ENCODE measurements around the gene SNRPB2. TPM values are rescaled to one million over a fixed set of nuclear protein-coding genes. Genes with fewer than 3 reads are reported as not detected.

SNRPB2 gene
- total RNA-seq, 1 donor = 57.5 TPM

DNA sequence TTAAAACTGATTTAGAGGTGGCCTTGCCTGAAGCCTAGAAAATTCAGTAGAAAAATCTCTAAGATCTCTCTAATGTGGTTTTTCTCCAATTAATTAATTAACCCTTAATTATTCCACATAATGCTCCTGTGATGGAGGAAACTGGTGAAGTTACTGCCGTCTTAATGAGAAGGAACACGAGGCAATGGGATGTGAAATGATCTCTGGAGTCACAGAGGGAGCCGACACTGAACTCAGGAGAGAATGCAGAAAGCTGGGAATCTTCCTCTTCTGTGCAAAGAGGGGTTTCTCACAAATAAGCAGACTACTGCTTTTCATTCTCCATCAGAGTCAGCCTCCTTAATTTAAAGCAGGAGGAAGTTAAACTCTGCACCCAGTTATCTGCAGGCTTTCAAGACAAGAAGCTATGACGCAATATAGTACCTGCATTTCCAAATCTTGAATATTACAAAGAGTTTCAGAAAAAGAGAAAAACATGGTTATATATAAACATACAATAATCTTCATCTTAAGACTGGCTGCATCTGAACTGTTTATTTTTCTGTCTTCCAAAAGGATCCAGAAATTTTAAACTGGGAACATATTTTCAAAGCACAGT lies 18.1 kb upstream of the SNRPB2 start:
- Histone ChIP-seq H3K4me1 (ENCODE audit: insufficient read depth, low read length) (peaks cover 30% of the 10 kb centered on the region), H3K9me3 (ENCODE audit: low read depth, low read length) (no peaks in the 10 kb centered on the region), H3K4me3 (ENCODE audit: low read length) (no peak overlapping the region), H3K27me3 (ENCODE audit: insufficient read depth, low read length) (no peaks in the 10 kb centered on the region)

DNA sequence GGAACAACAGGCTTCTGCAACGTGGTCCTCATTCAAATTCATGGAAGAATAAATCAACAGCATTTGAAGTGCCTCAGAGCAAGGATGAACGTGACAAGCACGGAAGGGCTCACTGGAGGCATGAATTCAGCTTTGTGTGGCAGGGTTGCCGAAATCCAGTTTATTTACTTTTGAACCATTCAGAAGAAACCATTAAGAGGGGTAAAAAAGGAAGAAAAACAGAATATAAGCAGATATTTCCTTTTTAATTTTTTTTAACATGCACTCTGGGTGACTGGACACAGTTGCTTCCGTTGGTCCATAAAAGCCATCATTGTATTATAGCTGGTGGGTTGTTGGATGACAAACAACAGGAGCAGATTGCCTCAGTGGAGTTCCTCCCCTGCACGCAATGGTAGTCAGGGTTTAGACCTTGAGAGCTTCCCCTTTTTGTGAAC lies 17.3 kb upstream of the SNRPB2 start:
- Histone ChIP-seq H3K4me1 (ENCODE audit: insufficient read depth, low read length) (peaks cover 30% of the 10 kb centered on the region), H3K9me3 (ENCODE audit: low read depth, low read length) (no peaks in the 10 kb centered on the region), H3K27me3 (ENCODE audit: insufficient read depth, low read length) (peaks cover 3% of the 10 kb centered on the region), H3K4me3 (ENCODE audit: low read length) (no peak overlapping the region)

DNA sequence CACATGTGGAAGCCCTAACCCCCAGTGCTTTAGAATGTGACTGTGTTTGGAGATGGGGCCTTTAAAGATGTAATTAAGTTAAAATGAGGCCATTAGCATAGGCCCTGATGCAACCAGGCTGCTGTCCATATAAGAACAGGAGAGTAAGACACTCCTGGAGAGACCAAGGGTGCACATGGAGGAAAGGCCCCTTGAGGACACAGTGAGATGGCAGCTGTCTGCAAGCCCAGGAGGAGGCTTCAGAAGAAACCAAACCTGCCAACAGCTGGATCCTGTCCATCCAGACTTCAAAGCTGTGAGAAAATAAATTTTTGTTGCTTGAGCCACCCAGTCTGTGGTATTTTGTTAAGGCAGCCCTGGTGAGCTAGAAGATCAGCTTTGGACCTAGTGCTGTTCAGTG lies 16.8 kb upstream of the SNRPB2 start:
- H3K4me1 ChIP-seq (ENCODE audit: insufficient read depth, low read length) = peaks cover 26% of the 10 kb centered on the region
- H3K27me3 ChIP-seq (ENCODE audit: insufficient read depth, low read length) = peaks cover 6% of the 10 kb centered on the region
- no peaks in the 10 kb centered on the region for H3K9me3 ChIP-seq (ENCODE audit: low read depth, low read length)
- no peak overlapping the region for H3K4me3 ChIP-seq (ENCODE audit: low read length)

DNA sequence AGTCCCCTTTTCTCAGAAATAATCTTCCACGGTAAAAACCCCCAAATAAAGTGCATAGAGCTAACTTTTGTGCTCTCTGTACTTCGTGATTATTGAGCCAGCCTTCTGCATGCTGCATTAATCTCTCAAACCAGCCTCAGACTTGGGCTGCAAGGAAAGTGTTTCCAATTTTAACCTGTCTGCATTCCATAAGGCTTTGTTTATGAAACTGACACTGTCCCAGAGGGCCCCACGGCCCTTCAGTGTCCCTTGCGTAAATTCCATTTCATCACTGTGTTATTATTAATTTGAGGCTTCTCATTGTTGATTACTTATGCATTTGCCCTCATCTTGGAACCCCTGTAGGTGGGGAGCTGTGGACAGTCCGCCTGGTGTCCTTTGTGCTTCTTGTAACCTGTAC lies 15.6 kb upstream of the SNRPB2 start:
- H3K4me3 ChIP-seq (ENCODE audit: low read length) = no peak overlapping the region
- no peaks in the 10 kb centered on the region for H3K9me3 ChIP-seq (ENCODE audit: low read depth, low read length)
- peaks cover 16% of the 10 kb centered on the region for H3K4me1 ChIP-seq (ENCODE audit: insufficient read depth, low read length)
- H3K27me3 ChIP-seq (ENCODE audit: insufficient read depth, low read length) = peaks cover 6% of the 10 kb centered on the region

DNA sequence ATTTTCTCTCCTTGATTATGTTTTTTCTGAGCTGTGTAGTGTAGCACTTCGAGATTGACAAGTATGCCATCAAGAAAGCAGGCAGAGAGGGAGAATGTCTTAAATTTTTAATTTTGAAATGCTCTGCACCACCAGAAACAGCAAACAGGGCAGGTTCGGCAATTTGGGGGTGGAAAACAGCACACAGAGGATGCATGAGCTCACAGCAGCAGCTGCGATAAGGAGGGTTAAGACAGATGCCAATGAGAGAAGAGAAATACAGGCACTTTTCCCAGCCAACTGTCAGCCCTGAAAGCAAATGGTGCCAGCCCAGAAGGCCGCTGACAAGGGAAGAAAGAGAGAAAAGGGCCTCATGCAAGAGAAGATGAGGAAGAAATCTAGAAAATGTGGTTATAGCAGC lies 15.1 kb upstream of the SNRPB2 start:
- Histone ChIP-seq H3K4me3 (ENCODE audit: low read length) (no peak overlapping the region), H3K4me1 (ENCODE audit: insufficient read depth, low read length) (peaks cover 11% of the 10 kb centered on the region), H3K27me3 (ENCODE audit: insufficient read depth, low read length) (peaks cover 6% of the 10 kb centered on the region), H3K9me3 (ENCODE audit: low read depth, low read length) (no peaks in the 10 kb centered on the region)

DNA sequence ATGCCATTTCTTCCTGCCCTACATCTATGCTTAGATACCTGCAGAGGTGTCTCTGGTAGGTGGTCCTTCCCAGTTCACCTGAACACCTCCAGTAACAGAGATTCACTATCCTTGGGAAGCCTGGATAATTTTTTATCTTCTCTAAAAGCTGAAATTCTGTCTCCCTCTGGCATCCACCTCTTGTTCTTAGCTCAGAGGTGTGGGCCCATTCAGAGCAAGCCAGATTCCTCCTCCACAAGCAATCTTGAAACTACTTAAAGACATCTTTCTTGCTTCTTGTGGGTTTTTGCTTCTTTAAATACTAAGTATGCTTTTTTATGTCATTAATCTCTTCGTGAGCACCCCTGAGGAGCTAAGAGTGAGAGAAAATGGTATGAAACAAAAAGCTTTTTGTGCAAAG lies 10.4 kb upstream of the SNRPB2 start:
- H3K4me1 ChIP-seq (ENCODE audit: insufficient read depth, low read length) = no peaks in the 10 kb centered on the region
- no peaks in the 10 kb centered on the region for H3K9me3 ChIP-seq (ENCODE audit: low read depth, low read length)
- no peak overlapping the region for H3K4me3 ChIP-seq (ENCODE audit: low read length)
- peaks cover 26% of the 10 kb centered on the region for H3K27me3 ChIP-seq (ENCODE audit: insufficient read depth, low read length)

DNA sequence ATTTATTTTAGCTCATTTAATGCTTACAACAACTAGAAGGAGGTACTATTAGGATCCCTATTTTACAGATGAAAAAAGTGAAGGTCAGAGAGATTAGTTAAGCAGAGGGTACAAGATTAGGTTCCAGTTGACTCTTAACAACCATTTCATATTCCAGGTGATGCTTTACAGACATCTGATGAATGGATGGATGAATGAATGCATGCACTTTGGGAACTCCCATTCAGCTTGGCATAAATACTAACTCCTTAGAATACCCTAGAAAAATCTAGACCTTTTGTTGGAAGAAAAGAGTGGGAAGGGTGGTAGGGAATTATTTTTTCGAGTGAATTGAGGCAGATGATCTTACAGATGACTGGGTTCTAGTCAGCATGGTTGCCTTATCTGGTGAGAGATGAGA lies 746 bp upstream of the SNRPB2 start:
- peaks cover 40% of the 10 kb centered on the region for H3K27me3 ChIP-seq (ENCODE audit: insufficient read depth, low read length)
- H3K4me1 ChIP-seq (ENCODE audit: insufficient read depth, low read length) = peaks cover 26% of the 10 kb centered on the region
- no peak overlapping the region for H3K4me3 ChIP-seq (ENCODE audit: low read length)
- H3K9me3 ChIP-seq (ENCODE audit: low read depth, low read length) = no peaks in the 10 kb centered on the region

DNA sequence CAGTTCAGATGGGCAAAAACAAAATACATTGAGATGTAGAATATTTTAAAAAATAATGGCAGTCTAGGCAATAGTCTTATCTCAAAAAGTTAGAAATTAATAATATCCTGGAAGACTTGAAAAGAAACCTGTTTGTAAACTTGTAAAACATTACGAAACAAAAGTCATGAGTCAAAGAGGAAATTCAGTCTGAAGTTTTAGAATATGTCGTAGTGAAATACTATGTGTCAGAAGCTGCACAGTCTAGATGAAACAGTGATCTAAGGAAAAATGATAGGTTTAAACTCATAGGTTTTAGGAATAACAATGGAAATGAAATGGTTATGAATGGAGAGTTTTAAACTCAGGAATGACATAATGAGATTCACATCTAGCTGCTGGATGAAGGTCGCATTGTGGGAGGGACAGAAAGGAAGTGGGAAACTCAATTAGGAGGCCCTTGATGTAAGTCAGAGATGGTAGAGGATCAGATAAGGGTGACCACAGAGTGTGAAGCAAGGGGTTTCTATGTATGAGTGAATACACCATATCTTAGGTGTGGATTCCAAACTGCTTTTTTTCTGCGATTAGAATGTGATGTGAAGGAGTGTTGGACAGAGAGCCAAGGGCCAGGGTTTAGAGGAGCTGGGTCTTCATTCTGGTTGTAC lies 2.8 kb downstream of the SNRPB2 start:
- Histone ChIP-seq H3K4me1 (ENCODE audit: insufficient read depth, low read length) (peaks cover 29% of the 10 kb centered on the region), H3K27me3 (ENCODE audit: insufficient read depth, low read length) (peaks cover 15% of the 10 kb centered on the region), H3K4me3 (ENCODE audit: low read length) (no peak overlapping the region), H3K9me3 (ENCODE audit: low read depth, low read length) (no peaks in the 10 kb centered on the region)

DNA sequence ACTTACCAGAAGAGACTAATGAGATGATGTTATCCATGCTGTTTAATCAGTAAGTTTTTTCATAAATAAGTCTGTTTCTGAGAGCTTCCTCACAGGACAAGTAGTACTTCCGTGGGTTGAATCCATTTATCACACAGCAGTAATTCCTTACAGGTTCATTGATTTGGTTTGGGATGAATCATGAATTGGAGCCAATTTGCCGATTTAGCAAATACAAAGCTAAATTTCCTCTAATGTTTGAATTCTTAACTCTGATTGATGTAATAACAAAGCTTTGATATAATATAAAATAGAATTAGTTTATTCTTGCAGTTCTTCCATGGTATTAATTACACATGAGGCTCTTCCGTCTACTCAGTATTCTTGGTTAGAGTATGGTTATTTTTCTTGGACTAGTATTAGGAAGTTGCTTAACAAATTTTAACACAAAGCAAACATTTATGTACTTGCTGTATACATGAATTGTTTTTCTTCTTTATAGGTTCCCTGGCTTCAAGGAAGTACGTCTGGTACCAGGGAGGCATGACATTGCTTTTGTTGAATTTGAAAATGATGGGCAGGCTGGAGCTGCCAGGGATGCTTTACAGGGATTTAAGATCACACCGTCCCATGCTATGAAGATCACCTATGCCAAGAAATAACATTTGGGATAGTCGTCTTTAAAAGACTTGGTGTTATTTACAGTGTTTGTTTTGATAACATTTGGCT lies 10.7 kb downstream of the SNRPB2 start:
- Histone ChIP-seq H3K4me1 (ENCODE audit: insufficient read depth, low read length) (peaks cover 3% of the 10 kb centered on the region), H3K27me3 (ENCODE audit: insufficient read depth, low read length) (no peaks in the 10 kb centered on the region), H3K9me3 (ENCODE audit: low read depth, low read length) (no peaks in the 10 kb centered on the region), H3K4me3 (ENCODE audit: low read length) (no peak overlapping the region)

DNA sequence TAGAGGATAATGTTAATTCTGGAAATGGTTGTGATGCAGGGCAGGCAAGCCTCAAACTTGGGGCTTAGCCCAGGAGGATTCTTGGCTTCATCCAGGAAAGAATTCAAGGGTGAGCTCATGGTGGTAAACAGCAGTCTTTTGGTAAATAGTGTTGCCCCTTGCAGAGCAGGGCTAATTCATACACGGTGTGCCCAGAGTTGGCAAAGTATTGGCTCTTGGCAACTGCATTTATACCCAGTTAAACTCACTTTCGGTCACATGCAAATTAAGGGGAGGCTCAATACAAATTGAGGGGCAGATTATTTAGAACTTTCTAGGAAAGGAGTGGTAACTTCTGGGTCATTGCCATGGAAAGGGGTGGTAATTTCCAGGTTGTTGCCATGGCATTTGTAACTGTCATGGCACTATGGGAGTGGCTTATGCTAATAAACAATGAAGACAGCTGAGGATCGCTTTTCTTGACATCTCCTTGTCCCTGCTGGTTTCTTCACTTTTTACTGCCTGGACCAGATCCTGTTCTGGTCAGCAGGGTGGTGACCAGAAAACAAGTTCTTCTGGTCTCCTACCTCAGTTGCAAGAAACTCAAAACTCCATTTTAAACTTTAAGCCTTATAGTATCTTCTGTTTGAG lies 14.5 kb downstream of the SNRPB2 start:
- no peaks in the 10 kb centered on the region for H3K9me3 ChIP-seq (ENCODE audit: low read depth, low read length)
- no peaks in the 10 kb centered on the region for H3K4me1 ChIP-seq (ENCODE audit: insufficient read depth, low read length)
- H3K4me3 ChIP-seq (ENCODE audit: low read length) = no peak overlapping the region
- H3K27me3 ChIP-seq (ENCODE audit: insufficient read depth, low read length) = peaks cover 6% of the 10 kb centered on the region

DNA sequence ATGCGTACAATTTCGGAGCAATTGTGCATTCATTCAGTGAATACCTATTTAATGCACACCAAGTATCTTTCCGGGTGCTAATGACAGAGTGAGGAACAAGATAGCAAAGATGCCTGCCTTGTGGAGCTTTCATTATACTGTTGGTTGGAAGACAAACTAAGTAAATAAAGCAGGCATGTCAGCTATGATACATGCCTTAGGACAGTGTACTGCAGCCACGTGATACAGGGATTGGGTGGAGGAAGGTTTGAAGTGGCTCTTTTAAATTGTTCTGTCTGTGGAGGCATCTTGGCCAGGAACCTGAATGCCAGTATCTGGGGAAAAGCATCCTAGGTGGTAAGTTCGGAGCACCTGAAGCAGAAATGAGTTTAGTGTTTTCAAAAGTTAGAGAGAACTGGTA lies 15.4 kb downstream of the SNRPB2 start:
- H3K9me3 ChIP-seq (ENCODE audit: low read depth, low read length) = no peaks in the 10 kb centered on the region
- H3K4me3 ChIP-seq (ENCODE audit: low read length) = no peak overlapping the region
- H3K27me3 ChIP-seq (ENCODE audit: insufficient read depth, low read length) = peaks cover 6% of the 10 kb centered on the region
- no peaks in the 10 kb centered on the region for H3K4me1 ChIP-seq (ENCODE audit: insufficient read depth, low read length)

DNA sequence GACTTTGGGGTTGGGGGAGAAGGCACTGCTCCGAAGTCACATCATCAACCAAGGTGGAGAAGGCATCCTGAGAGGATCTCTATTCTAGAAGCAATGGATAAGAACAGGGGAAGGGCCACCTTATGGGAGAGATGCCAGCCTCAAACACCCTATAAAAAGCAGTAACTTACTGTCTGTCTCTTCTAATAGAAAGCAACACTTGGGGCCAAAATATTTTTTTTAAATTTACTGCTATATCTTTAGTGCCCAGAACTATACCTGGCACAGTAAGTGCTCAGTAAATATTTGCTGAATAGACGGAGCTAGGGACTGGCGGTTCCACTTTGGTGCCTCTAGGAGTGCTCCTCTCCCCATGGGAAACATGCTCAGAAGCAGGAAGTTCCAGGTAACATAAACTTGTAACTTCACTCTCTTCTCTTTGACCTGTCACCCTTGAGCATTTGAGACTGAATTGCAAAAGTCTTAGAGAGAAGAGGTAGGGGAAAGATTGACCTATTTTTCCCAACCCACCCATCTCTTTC lies 17.5 kb downstream of the SNRPB2 start:
- Histone ChIP-seq H3K27me3 (ENCODE audit: insufficient read depth, low read length) (peaks cover 15% of the 10 kb centered on the region), H3K4me1 (ENCODE audit: insufficient read depth, low read length) (no peaks in the 10 kb centered on the region), H3K9me3 (ENCODE audit: low read depth, low read length) (no peaks in the 10 kb centered on the region), H3K4me3 (ENCODE audit: low read length) (no peak overlapping the region)

DNA sequence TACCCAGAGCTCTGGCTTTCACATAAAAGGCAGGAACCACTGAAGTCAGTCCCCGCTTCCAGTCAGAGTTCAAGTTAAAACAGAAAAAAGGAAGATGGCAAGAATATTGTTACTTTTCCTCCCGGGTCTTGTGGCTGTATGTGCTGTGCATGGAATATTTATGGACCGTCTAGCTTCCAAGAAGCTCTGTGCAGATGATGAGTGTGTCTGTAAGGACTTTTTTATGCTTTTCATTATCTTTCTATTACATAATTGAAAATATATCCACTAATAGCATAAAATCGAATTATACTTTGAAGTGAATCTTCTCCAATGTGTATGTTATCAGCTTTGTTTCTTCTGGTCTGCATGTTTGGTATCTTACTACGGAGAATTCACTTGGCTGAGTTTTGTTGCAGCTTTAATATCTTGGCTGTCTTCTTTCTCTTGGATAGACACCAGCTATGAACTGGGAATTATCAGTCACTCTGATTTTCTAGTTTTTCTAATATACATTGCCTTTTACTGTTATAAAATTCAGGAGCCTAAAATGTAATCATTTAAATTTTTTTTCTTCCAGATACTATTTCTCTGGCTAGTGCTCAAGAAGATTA lies 18.6 kb downstream of the SNRPB2 start, which contains the start of gene OTOR:
TSS of gene OTOR (plus strand) at position 51 of the 593 bp plus-strand sequence. CDS start at position 95, 44 bp downstream.
- Histone ChIP-seq H3K4me3 (ENCODE audit: low read length) (no peak within 1 kb of the TSS), H3K9me3 (ENCODE audit: low read depth, low read length) (no peaks in the 10 kb centered on the region), H3K4me1 (ENCODE audit: insufficient read depth, low read length) (no peaks in the 10 kb centered on the region), H3K27me3 (ENCODE audit: insufficient read depth, low read length) (peaks cover 15% of the 10 kb centered on the region)

DNA sequence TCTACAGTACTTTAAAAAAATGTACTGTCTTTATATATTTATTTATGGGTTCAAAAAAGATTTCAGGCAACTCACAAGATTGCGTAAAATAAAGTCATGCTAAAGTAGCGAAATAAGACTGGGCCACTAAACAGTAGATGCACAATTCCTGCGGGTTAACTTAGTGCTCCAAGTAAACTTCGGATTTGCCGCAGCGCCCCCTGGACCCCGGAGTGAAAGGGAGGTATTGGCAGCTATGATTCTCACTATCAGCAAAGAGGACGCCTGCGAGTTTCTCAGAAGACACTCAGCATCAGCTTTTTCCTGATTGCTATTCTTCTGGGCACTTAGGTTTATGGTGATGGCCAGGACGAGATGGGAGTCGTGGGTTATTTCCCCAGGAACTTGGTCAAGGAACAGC lies 19.7 kb downstream of the SNRPB2 start:
- no peaks in the 10 kb centered on the region for H3K9me3 ChIP-seq (ENCODE audit: low read depth, low read length)
- H3K27me3 ChIP-seq (ENCODE audit: insufficient read depth, low read length) = peaks cover 15% of the 10 kb centered on the region
- H3K4me3 ChIP-seq (ENCODE audit: low read length) = no peak overlapping the region
- H3K4me1 ChIP-seq (ENCODE audit: insufficient read depth, low read length) = no peaks in the 10 kb centered on the region

DNA sequence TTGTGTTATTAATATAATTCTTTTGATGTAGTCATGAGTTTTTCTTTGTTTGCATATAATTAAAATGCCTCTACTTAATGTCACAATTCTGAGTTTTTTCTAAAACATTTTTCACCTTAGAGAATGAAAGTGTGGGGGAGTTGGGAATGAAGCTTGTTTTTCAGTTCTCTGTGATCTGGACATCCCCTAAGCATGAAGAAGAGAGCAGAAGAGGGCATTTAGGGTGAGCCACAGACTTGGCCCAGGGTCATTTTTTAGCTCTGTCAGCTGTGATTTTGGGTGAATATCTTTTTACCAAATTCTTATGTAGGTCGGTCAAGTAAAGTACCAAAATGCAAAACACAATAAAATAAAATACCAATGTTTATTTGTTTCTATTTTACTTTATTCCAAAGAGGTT lies 22.3 kb downstream of the SNRPB2 start:
- Histone ChIP-seq H3K9me3 (ENCODE audit: low read depth, low read length) (no peaks in the 10 kb centered on the region), H3K4me3 (ENCODE audit: low read length) (no peak overlapping the region), H3K4me1 (ENCODE audit: insufficient read depth, low read length) (no peaks in the 10 kb centered on the region), H3K27me3 (ENCODE audit: insufficient read depth, low read length) (peaks cover 15% of the 10 kb centered on the region)

Measured in mononuclear cell (primary cell).